ENCODE data around the gene VIL1.

VIL1 gene

DNA sequence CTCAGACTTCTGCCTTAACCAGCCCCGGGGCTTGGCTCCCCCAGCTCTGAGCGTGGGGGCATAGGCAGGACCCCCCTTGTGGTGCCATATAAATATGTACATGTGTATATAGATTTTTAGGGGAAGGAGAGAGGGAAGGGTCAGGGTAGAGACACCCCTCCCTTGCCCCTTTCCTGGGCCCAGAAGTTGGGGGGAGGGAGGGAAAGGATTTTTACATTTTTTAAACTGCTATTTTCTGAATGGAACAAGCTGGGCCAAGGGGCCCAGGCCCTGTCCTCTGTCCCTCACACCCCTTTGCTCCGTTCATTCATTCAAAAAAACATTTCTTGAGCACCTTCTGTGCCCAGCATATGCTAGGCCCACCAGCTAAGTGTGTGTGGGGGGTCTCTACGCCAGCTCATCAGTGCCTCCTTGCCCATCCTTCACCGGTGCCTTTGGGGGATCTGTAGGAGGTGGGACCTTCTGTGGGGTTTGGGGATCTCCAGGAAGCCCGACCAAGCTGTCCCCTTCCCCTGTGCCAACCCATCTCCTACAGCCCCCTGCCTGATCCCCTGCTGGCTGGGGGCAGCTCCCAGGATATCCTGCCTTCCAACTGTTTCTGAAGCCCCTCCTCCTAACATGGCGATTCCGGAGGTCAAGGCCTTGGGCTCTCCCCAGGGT is 13.7 kb upstream of the VIL1 start:
- H3K9me3 ChIP-seq (ENCODE audit: insufficient read depth, low read length) = no peaks in the 10 kb centered on the region
- peaks cover 8% of the 10 kb centered on the region; the same call in 1 of the 2 replicates for H3K79me2 ChIP-seq (ENCODE audit: insufficient read depth, low read length)
- H3K27ac ChIP-seq (ENCODE audit: low read depth, low read length) = peak overlapping the region; percentile 58
- no peaks in the 10 kb centered on the region for H4K20me1 ChIP-seq (ENCODE audit: low read depth, low read length)
- peak overlapping the region; percentile 57 for H2AFZ ChIP-seq (ENCODE audit: low read depth, low read length, severe bottlenecking)
- H3F3A ChIP-seq (ENCODE audit: insufficient read depth) = peaks cover 14% of the 10 kb centered on the region
- peak overlapping the region; percentile 86 for H3K4me2 ChIP-seq (ENCODE audit: low read depth, low read length, poor library complexity, severe bottlenecking)
- no peaks in the 10 kb centered on the region for H3K36me3 ChIP-seq (ENCODE audit: low read length)
- TF ChIP-seq, protein P1, sequence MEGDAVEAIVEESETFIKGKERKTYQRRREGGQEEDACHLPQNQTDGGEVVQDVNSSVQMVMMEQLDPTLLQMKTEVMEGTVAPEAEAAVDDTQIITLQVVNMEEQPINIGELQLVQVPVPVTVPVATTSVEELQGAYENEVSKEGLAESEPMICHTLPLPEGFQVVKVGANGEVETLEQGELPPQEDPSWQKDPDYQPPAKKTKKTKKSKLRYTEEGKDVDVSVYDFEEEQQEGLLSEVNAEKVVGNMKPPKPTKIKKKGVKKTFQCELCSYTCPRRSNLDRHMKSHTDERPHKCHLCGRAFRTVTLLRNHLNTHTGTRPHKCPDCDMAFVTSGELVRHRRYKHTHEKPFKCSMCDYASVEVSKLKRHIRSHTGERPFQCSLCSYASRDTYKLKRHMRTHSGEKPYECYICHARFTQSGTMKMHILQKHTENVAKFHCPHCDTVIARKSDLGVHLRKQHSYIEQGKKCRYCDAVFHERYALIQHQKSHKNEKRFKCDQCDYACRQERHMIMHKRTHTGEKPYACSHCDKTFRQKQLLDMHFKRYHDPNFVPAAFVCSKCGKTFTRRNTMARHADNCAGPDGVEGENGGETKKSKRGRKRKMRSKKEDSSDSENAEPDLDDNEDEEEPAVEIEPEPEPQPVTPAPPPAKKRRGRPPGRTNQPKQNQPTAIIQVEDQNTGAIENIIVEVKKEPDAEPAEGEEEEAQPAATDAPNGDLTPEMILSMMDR (IDR thresholded peaks at IDR 0.05; ENCODE audit: insufficient read depth, low read length, poor library complexity, severe bottlenecking) = no peak
- no peak for TF ChIP-seq EZH2phosphoT487 (conservative IDR thresholded peaks at IDR 0.05; ENCODE audit: low read length)
- H3K9ac ChIP-seq (ENCODE audit: low read length) = peak overlapping the region; percentile 54
- peak overlapping the region; percentile 55 for H3K4me3 ChIP-seq (ENCODE audit: insufficient read depth, low read length, poor library complexity, severe bottlenecking)
- H3K27me3 ChIP-seq (ENCODE audit: low read length) = no peaks in the 10 kb centered on the region
- no peaks in the 10 kb centered on the region for H3K9me2 ChIP-seq (replicated peaks; ENCODE audit: insufficient read depth, low read length)

GRCh38 chr2:218405746-218406208 is 13.1 kb upstream of the VIL1 start:
- no peaks in the 10 kb centered on the region for H3K9me2 ChIP-seq (replicated peaks; ENCODE audit: insufficient read depth, low read length)
- H3K9me3 ChIP-seq (ENCODE audit: insufficient read depth, low read length) = no peaks in the 10 kb centered on the region
- H3K79me2 ChIP-seq (ENCODE audit: insufficient read depth, low read length) = peaks cover 6% of the 10 kb centered on the region; the same call in 1 of the 2 replicates
- no peaks in the 10 kb centered on the region for H3K36me3 ChIP-seq (ENCODE audit: low read length)
- H3K9ac ChIP-seq (ENCODE audit: low read length) = peak overlapping the region; percentile 54
- no peaks in the 10 kb centered on the region for H4K20me1 ChIP-seq (ENCODE audit: low read depth, low read length)
- no peak for TF ChIP-seq EZH2phosphoT487 (conservative IDR thresholded peaks at IDR 0.05; ENCODE audit: low read length)
- TF ChIP-seq, protein P1 (IDR thresholded peaks at IDR 0.05; ENCODE audit: insufficient read depth, low read length, poor library complexity, severe bottlenecking) = no peak
- peak overlapping the region; percentile 58 for H3K27ac ChIP-seq (ENCODE audit: low read depth, low read length)
- no peaks in the 10 kb centered on the region for H3K27me3 ChIP-seq (ENCODE audit: low read length)
- peak overlapping the region; percentile 86 for H3K4me2 ChIP-seq (ENCODE audit: low read depth, low read length, poor library complexity, severe bottlenecking)
- H3F3A ChIP-seq (ENCODE audit: insufficient read depth) = peaks cover 14% of the 10 kb centered on the region
- peak overlapping the region; percentile 55 for H3K4me3 ChIP-seq (ENCODE audit: insufficient read depth, low read length, poor library complexity, severe bottlenecking)
- peak overlapping the region; percentile 57 for H2AFZ ChIP-seq (ENCODE audit: low read depth, low read length, severe bottlenecking)

GRCh38 chr2:218406209-218406948 is 12.5 kb upstream of the VIL1 start:
- peaks cover 14% of the 10 kb centered on the region for H3F3A ChIP-seq (ENCODE audit: insufficient read depth)

More at GRCh38 chr2:218406209-218406948, 12.5 kb upstream of the VIL1 start:
- H3K9me2 ChIP-seq (replicated peaks; ENCODE audit: insufficient read depth, low read length) = no peaks in the 10 kb centered on the region
- H3K27me3 ChIP-seq (ENCODE audit: low read length) = no peaks in the 10 kb centered on the region
- peak overlapping the region; percentile 97 for H2AFZ ChIP-seq (ENCODE audit: low read depth, low read length, severe bottlenecking)
- TF ChIP-seq, protein P1 (IDR thresholded peaks at IDR 0.05; ENCODE audit: insufficient read depth, low read length, poor library complexity, severe bottlenecking) = peak; percentile 75
- no peak for TF ChIP-seq EZH2phosphoT487 (conservative IDR thresholded peaks at IDR 0.05; ENCODE audit: low read length)
- peak overlapping the region; percentile 58 for H3K27ac ChIP-seq (ENCODE audit: low read depth, low read length)
- H3K79me2 ChIP-seq (ENCODE audit: insufficient read depth, low read length) = peaks cover under 1% of the 10 kb centered on the region; the same call in 1 of the 2 replicates
- H3K9me3 ChIP-seq (ENCODE audit: insufficient read depth, low read length) = no peaks in the 10 kb centered on the region
- no peaks in the 10 kb centered on the region for H4K20me1 ChIP-seq (ENCODE audit: low read depth, low read length)
- H3K4me2 ChIP-seq (ENCODE audit: low read depth, low read length, poor library complexity, severe bottlenecking) = peak overlapping the region; percentile 86
- peak overlapping the region; percentile 55 for H3K4me3 ChIP-seq (ENCODE audit: insufficient read depth, low read length, poor library complexity, severe bottlenecking)
- peak overlapping the region; percentile 61 for H3K9ac ChIP-seq (ENCODE audit: low read length)
- H3K36me3 ChIP-seq (ENCODE audit: low read length) = no peaks in the 10 kb centered on the region

Data from SU-DHL-6 (cell line).